HepG2 (cell line): Measurements from ENCODE around the gene CATSPERB. TPM values are rescaled to one million over a fixed set of nuclear protein-coding genes. Genes with fewer than 3 reads are reported as not detected.
A peak's percentile ranks its signal among the peaks of the same experiment; 100 is the strongest.

Source experiments
- ATAC-seq: fragments of 200-7000 bp; cut with Tn5 transposase; 3 replicates; pipeline ENCODE4 v1.9.1; 2020; ENCODE audit warnings: mild to moderate bottlenecking, moderate library complexity
- BruUV-seq: library from RNA; stranded (reverse); fragments of 400-500 nt; replicated peaks from 2 replicates; lab custom pipeline; 2021; lab: Mats Ljungman, UMichigan
- CTCF ChIA-PET: fragments of 300-600 bp; formaldehyde crosslinking; extraction: SDS; loops from one replicate; lab custom pipeline; 2021; ENCODE audit warnings: low total read pairs, inconsistent platforms, low intra/inter-chr PET ratio; lab: Yijun Ruan, JAX
- POLR2A ChIA-PET: fragments of 350-600 bp; sonication (Branson Sonifier 250); formaldehyde crosslinking; loops from one replicate; lab custom pipeline; 2020; ENCODE audit warnings: antibody characterized with exemption, inconsistent platforms; lab: Yijun Ruan, JAX
- DNase-seq: peaks from one replicate; pipeline ENCODE4 v3.0.0-alpha.2; 2015; ENCODE audit warnings: low spot score
- FAIRE-seq: peaks from 3 replicates; lab custom pipeline; 2011; peaks lifted over from hg19 to GRCh38; lab: Jason Lieb, UNC
- H2AFZ ChIP-seq: one replicate; pipeline ENCODE4 v1.6.1; 2011; ENCODE audit warnings: low read length, inconsistent platforms
- H3K27ac ChIP-seq: fragments of 300-600 bp; 3 replicates; pipeline ENCODE4 v1.8.0; 2011; ENCODE audit warnings: mixed run types, mild to moderate bottlenecking, mixed read lengths, low read length, inconsistent platforms; ENCODE audit not compliant: insufficient read depth; ENCODE audit errors: extremely low read length
- H3K27me3 ChIP-seq, 2 experiments: fragments of 200-600 bp in 1 of 2; 2 replicates in 1 of 2; 3 replicates in 1 of 2; pipeline versions ENCODE4 v1.6.0 to v1.8.0; 2011; ENCODE audit warnings: low read length in 2 of 2, mild to moderate bottlenecking in 2 of 2, moderate library complexity in 2 of 2, inconsistent platforms in 1 of 2; ENCODE audit not compliant: insufficient read depth in 2 of 2, control insufficient read depth in 1 of 2
- H3K36me3 ChIP-seq, 2 experiments: fragments of 200-600 bp in 1 of 2; replicated peaks in 1 of 2; 2 replicates in 1 of 2; 3 replicates in 1 of 2; pipeline versions ENCODE4 v1.5.1 to v1.8.0; 2011; ENCODE audit warnings: low read length in 2 of 2, inconsistent platforms in 1 of 2; ENCODE audit not compliant: insufficient read depth in 2 of 2, control insufficient read depth in 1 of 2
- H3K4me1 ChIP-seq: 2 replicates; pipeline ENCODE4 v1.5.1; 2012; ENCODE audit warnings: low read length, inconsistent platforms; ENCODE audit not compliant: insufficient read depth
- H3K4me2 ChIP-seq: 2 replicates; pipeline ENCODE4 v1.6.0; 2011; ENCODE audit warnings: low read depth, low read length, inconsistent platforms
- H3K4me3 ChIP-seq, 3 experiments: fragments of 200-600 bp in 1 of 3; sonication (generic), shearing (Covaris generic) in 1 of 3; replicated peaks in 1 of 3; 2 replicates each; pipeline ENCODE4 v1.5.1; 2011 to 2016; ENCODE audit warnings: low read length in 3 of 3, inconsistent platforms in 2 of 3, low read depth in 2 of 3, mild to moderate bottlenecking in 2 of 3, control low read depth in 1 of 3, mixed read lengths in 1 of 3; ENCODE audit not compliant: insufficient read depth in 1 of 3
- H3K79me2 ChIP-seq: one replicate; pipeline ENCODE4 v1.6.1; 2011; ENCODE audit warnings: low read length, inconsistent platforms; ENCODE audit not compliant: insufficient read depth
- H3K9ac ChIP-seq: 2 replicates; pipeline ENCODE4 v1.6.0; 2011; ENCODE audit warnings: mild to moderate bottlenecking, low read depth, low read length, inconsistent platforms; ENCODE audit not compliant: insufficient read depth
- H3K9me3 ChIP-seq: 2 replicates; pipeline ENCODE4 v1.5.1; 2012; ENCODE audit warnings: mild to moderate bottlenecking, low read length
- H4K20me1 ChIP-seq: 2 replicates; pipeline ENCODE4 v1.6.0; 2011; ENCODE audit warnings: inconsistent platforms, mild to moderate bottlenecking, low read length, moderate library complexity; ENCODE audit not compliant: insufficient read depth
- BORCS8-MEF2B ChIP-seq: sonication (generic); formaldehyde crosslinking; IDR thresholded peaks from 2 replicates; pipeline ENCODE4 v1.8.0; 2022; ENCODE audit warnings: mild to moderate bottlenecking, missing genetic modification reagents
- CBX1 ChIP-seq: IDR thresholded peaks from one replicate; pipeline ENCODE4 v1.6.1; 2016; ENCODE audit warnings: antibody characterized with exemption, low read depth
- CEBPB ChIP-seq: IDR thresholded peaks from 2 replicates; pipeline ENCODE4 v1.6.1; 2011; ENCODE audit warnings: low read depth, low read length, improper control_type of control experiment, borderline replicate concordance
- HIVEP1 ChIP-seq: sonication (generic); formaldehyde crosslinking; IDR thresholded peaks from 2 replicates; pipeline ENCODE4 v1.4.0; 2020; ENCODE audit warnings: mild to moderate bottlenecking, missing genetic modification reagents
- IRF1 ChIP-seq: sonication (generic); formaldehyde crosslinking; IDR thresholded peaks from 2 replicates; pipeline ENCODE4 v1.4.0; 2020; ENCODE audit warnings: low read depth, mild to moderate bottlenecking, missing genetic modification reagents
- KAT2B ChIP-seq: fragments of 150-350 bp; IDR thresholded peaks from 2 replicates; pipeline ENCODE4 v1.6.1; 2014; ENCODE audit warnings: low read depth, low read length, borderline replicate concordance
- KLF15 ChIP-seq: sonication (generic); formaldehyde crosslinking; IDR thresholded peaks from 2 replicates; pipeline ENCODE4 v1.8.1; 2023; ENCODE audit warnings: borderline replicate concordance, mild to moderate bottlenecking, inconsistent platforms, missing genetic modification reagents, mixed read lengths
- SIN3B ChIP-seq: fragments of 150-350 bp; IDR thresholded peaks from 2 replicates; pipeline ENCODE4 v1.6.1; 2014; ENCODE audit warnings: low read length
- SP5 ChIP-seq: IDR thresholded peaks from 2 replicates; pipeline ENCODE4 v1.6.1; 2016; ENCODE audit warnings: low read depth, borderline replicate concordance
- THAP8 ChIP-seq: sonication (generic); formaldehyde crosslinking; IDR thresholded peaks from 2 replicates; pipeline ENCODE4 v1.5.1; 2020; ENCODE audit warnings: missing genetic modification reagents, mild to moderate bottlenecking, borderline replicate concordance
- ZBTB46 ChIP-seq: sonication (generic); formaldehyde crosslinking; IDR thresholded peaks from 2 replicates; pipeline ENCODE4 v1.4.0; 2020; ENCODE audit warnings: mild to moderate bottlenecking, missing genetic modification reagents, borderline replicate concordance
- ZNF256 ChIP-seq: sonication (generic); formaldehyde crosslinking; conservative IDR thresholded peaks from 2 replicates; pipeline ENCODE4 v1.4.0; 2020; ENCODE audit warnings: missing genetic modification reagents
- ZNF367 ChIP-seq: sonication (generic); formaldehyde crosslinking; IDR thresholded peaks from 2 replicates; pipeline ENCODE4 v1.4.0; 2020; ENCODE audit warnings: missing genetic modification reagents, borderline replicate concordance
- ZNF570 ChIP-seq: sonication (generic); formaldehyde crosslinking; IDR thresholded peaks from 2 replicates; pipeline ENCODE4 v1.4.0; 2020; ENCODE audit warnings: mild to moderate bottlenecking, missing genetic modification reagents, borderline replicate concordance
- ZNF883 ChIP-seq: sonication (generic); formaldehyde crosslinking; IDR thresholded peaks from 2 replicates; pipeline ENCODE4 v1.5.1; 2020; ENCODE audit warnings: mild to moderate bottlenecking, missing genetic modification reagents; ENCODE audit errors: not compliant biosample characterization
- WGBS: methylation state at CpG from one replicate; pipeline ENCODE4 v1.1.6; 2017; ENCODE audit warnings: low lambda C conversion rate; 5-methylcytosine and 5-hydroxymethylcytosine counted together
- in situ Hi-C: cut with HindIII; loops from 2 replicates; pipeline ENCODE4 v1.10.0; 2017; ENCODE audit warnings: low pct_unique_long_range_greater_than_20kb; ENCODE audit not compliant: extremely low pct_ligation_motif_present
- intact Hi-C: fragments of 100-400 bp; cut with micrococcal nuclease; formaldehyde crosslinking; loops from one replicate; pipeline ENCODE4 v1.10.0; 2022; ENCODE audit not compliant: unreplicated experiment
- polyA plus RNA-seq, 8 experiments: library from polyadenylated mRNA; depleted of rRNA in 3 of 8; stranded (reverse) in 7 of 8; unstranded in 1 of 8; fragments of >200 nt; fragmentation: Illumina TruSeq in 4 of 8; extraction: Trizol in 4 of 8; gene quantifications; 2 replicates each; pipeline versions ENCODE4 v1.2.1 to v1.2.3, GENCODE V29; 2011 to 2016; ENCODE audit warnings: low read depth in 4 of 8, missing spikeins in 1 of 8, mixed read lengths in 1 of 8; ENCODE audit not compliant: insufficient read depth in 1 of 8
- total RNA-seq, 5 experiments: library from RNA; depleted of rRNA; stranded (reverse); fragments of >200 nt; fragmentation: Illumina TruSeq; extraction: Trizol; gene quantifications; 2 replicates each; pipeline ENCODE4 v1.2.3, GENCODE V29; 2016; ENCODE audit warnings: low read depth in 1 of 5

Gene CATSPERB
- total and polyA plus RNA-seq, 2 of the 13 experiments (the other 11 are each of a cell fraction or from before 2014, with no cell fraction given): not detected

- in situ Hi-C loops: no loop called here
- no peak overlapping the region for H2AFZ ChIP-seq
- no peak overlapping the region for H3K4me3 ChIP-seq
- no peaks in the 10 kb centered on the region for H3K9me3 ChIP-seq
- intact Hi-C loops: no loop called here
- DNase-seq: no peak
- H3K4me1 ChIP-seq: peaks cover 19% of the 10 kb centered on the region
- no peaks in the 10 kb centered on the region for H3K36me3 ChIP-seq
- BruUV-seq: no TSS peak
- no peaks in the 10 kb centered on the region for H4K20me1 ChIP-seq
- FAIRE-seq: no peak
- H3K79me2 ChIP-seq: no peaks in the 10 kb centered on the region
- H3K27me3 ChIP-seq: no peaks in the 10 kb centered on the region
- ChIA-PET CTCF (no interaction called here), POLR2A (no interaction called here)
- 47% methylated on average over 3 of the region's 3 CpGs for WGBS
- no peak overlapping the region for H3K9ac ChIP-seq
- H3K27ac ChIP-seq: no peak overlapping the region
- ATAC-seq: no peak
- no peak overlapping the region for H3K4me2 ChIP-seq
- TF ChIP-seq THAP8 (CRISPR knock-in tag) (no peak), KLF15 (CRISPR knock-in tag) (no peak), CEBPB (peak; percentile 64)
These were observed 18.8 kb upstream of the CATSPERB start for GRCh38 chr14:91750634-91751198.

GRCh38 chr14:91749868-91750267 lies 18.0 kb upstream of the CATSPERB start:
- Histone ChIP-seq H3K9me3 (no peaks in the 10 kb centered on the region), H3K4me2 (no peak overlapping the region)
- no peak for TF ChIP-seq ZNF367 (CRISPR knock-in tag)
- no peak for TF ChIP-seq ZNF883 (CRISPR knock-in tag)
- TF ChIP-seq ZNF256 (CRISPR knock-in tag): no peak
- TF ChIP-seq SIN3B: no peak
- TF ChIP-seq ZBTB46 (CRISPR knock-in tag): no peak
- TF ChIP-seq CBX1: no peak
- no peak for TF ChIP-seq IRF1 (CRISPR knock-in tag)
- no peak for TF ChIP-seq BORCS8-MEF2B (CRISPR knock-in tag)
- TF ChIP-seq SP5 (CRISPR knock-in tag): no peak
- no peak for TF ChIP-seq HIVEP1 (CRISPR knock-in tag)
- no peak for TF ChIP-seq KAT2B
- TF ChIP-seq ZNF570: no peak
- TF ChIP-seq, all 625 proteins: peak for 0
- H4K20me1 ChIP-seq: no peaks in the 10 kb centered on the region
- intact Hi-C loops (no loop called here), in situ Hi-C loops (no loop called here)
- no peak overlapping the region for H3K27ac ChIP-seq
- H3K36me3 ChIP-seq: no peaks in the 10 kb centered on the region
- no peak for FAIRE-seq
- WGBS: 21% methylated on average over 2 of the region's 2 CpGs
- H2AFZ ChIP-seq: no peak overlapping the region
- H3K4me1 ChIP-seq: peaks cover 11% of the 10 kb centered on the region
- ChIA-PET CTCF (no interaction called here), POLR2A (no interaction called here)
- no peak for ATAC-seq
- BruUV-seq: no TSS peak
- no peak overlapping the region for H3K4me3 ChIP-seq
- DNase-seq: no peak
- H3K27me3 ChIP-seq: no peaks in the 10 kb centered on the region
- H3K9ac ChIP-seq: no peak overlapping the region
- no peaks in the 10 kb centered on the region for H3K79me2 ChIP-seq
